CD4-positive, alpha-beta T cell (primary cell): ENCODE data around the gene AGBL1. TPM values are rescaled to one million over a fixed set of nuclear protein-coding genes. Genes with fewer than 3 reads are reported as not detected.

Experiments used
- ATAC-seq: fragments of 200-7000 bp; cut with Tn5 transposase; one replicate; pipeline ENCODE4 v1.10.0; 2022; ENCODE audit warnings: mild to moderate bottlenecking; ENCODE audit not compliant: poor library complexity
- CTCF ChIA-PET: fragments of 350-600 bp; sonication (Branson Sonifier 250); formaldehyde crosslinking; loops from one replicate; lab custom pipeline; 2021; ENCODE audit warnings: antibody characterized with exemption, inconsistent platforms; lab: Charles Lee
- POLR2A ChIA-PET: fragments of 350-600 bp; sonication (Branson Sonifier 250); formaldehyde crosslinking; loops from one replicate; lab custom pipeline; 2021; ENCODE audit warnings: antibody characterized with exemption, inconsistent platforms; lab: Charles Lee
- DNase-seq, 14 experiments: peaks; one replicate each; pipeline ENCODE4 v3.0.0-alpha.2; 2013 to 2020; ENCODE audit warnings: mixed read lengths in 2 of 14
- H3K27ac ChIP-seq, 2 donors: one replicate each; pipeline versions ENCODE4 v1.5.1 to v1.7.0; 2013; ENCODE audit warnings: low read length in 2 of 2, low read depth in 1 of 2, mild to moderate bottlenecking in 1 of 2
- H3K27me3 ChIP-seq, 2 experiments: 1 replicate in 1 of 2; 2 replicates in 1 of 2; pipeline versions ENCODE4 v1.6.1 to v1.7.0; 2013; ENCODE audit warnings: low read length in 2 of 2, control low read depth in 1 of 2, mild to moderate bottlenecking in 1 of 2, moderate library complexity in 1 of 2; ENCODE audit not compliant: insufficient read depth in 2 of 2, control insufficient read depth in 1 of 2
- H3K36me3 ChIP-seq: one replicate; pipeline ENCODE4 v1.6.1; 2013; ENCODE audit warnings: low read length, control low read depth; ENCODE audit not compliant: insufficient read depth
- H3K4me1 ChIP-seq: one replicate; pipeline ENCODE4 v1.6.1; 2013; ENCODE audit warnings: low read length, control low read depth; ENCODE audit not compliant: insufficient read depth
- H3K4me3 ChIP-seq: one replicate; pipeline ENCODE4 v1.5.1; 2013; ENCODE audit warnings: mild to moderate bottlenecking, low read length, moderate library complexity
- H3K9me3 ChIP-seq, 2 experiments: 1 replicate in 1 of 2; 2 replicates in 1 of 2; pipeline versions ENCODE4 v1.6.1 to v1.7.0; 2013; ENCODE audit warnings: low read length in 2 of 2, mild to moderate bottlenecking in 2 of 2, control low read depth in 1 of 2, moderate library complexity in 1 of 2; ENCODE audit not compliant: control insufficient read depth in 1 of 2, insufficient read depth in 1 of 2
- H3K27ac Mint-ChIP-seq: one replicate; pipeline ENCODE4 v1.8.0; 2020; ENCODE audit warnings: mixed read lengths
- H3K27me3 Mint-ChIP-seq: one replicate; pipeline ENCODE4 v1.8.0; 2021; ENCODE audit warnings: mixed read lengths
- H3K36me3 Mint-ChIP-seq: one replicate; pipeline ENCODE4 v1.8.0; 2021; ENCODE audit warnings: low read depth, mixed read lengths
- H3K4me1 Mint-ChIP-seq: one replicate; pipeline ENCODE4 v1.8.0; 2021; ENCODE audit warnings: low read depth, mixed read lengths
- H3K4me3 Mint-ChIP-seq: one replicate; pipeline ENCODE4 v1.8.0; 2020; ENCODE audit warnings: mild to moderate bottlenecking, mixed read lengths
- H3K9me3 Mint-ChIP-seq: one replicate; pipeline ENCODE4 v1.8.0; 2020; ENCODE audit warnings: mixed read lengths
- intact Hi-C, 2 experiments: fragments of 100-400 bp; cut with DNase I in 1 of 2; cut with micrococcal nuclease in 1 of 2; formaldehyde crosslinking; loops; one replicate each; pipeline versions ENCODE4 v1.15.1 to v1.9.0; 2023 to 2025; cut with DNase I, micrococcal nuclease
- total RNA-seq, 174 experiments: library from RNA in 2 of 174; stranded (reverse) in 2 of 174; gene quantifications; one replicate each; pipeline ENCODE4 v1.2.3 and lab custom pipeline; 2021 to 2026
- TF ChIP-seq, protein P1 (sequence below): fragments of 200-600 bp; IDR thresholded peaks from one replicate; pipeline ENCODE4 v1.8.0; 2022; ENCODE audit warnings: antibody characterized with exemption, mild to moderate bottlenecking

Gene AGBL1
- total RNA-seq, 2 experiments from 2014 or later: not detected

DNA sequence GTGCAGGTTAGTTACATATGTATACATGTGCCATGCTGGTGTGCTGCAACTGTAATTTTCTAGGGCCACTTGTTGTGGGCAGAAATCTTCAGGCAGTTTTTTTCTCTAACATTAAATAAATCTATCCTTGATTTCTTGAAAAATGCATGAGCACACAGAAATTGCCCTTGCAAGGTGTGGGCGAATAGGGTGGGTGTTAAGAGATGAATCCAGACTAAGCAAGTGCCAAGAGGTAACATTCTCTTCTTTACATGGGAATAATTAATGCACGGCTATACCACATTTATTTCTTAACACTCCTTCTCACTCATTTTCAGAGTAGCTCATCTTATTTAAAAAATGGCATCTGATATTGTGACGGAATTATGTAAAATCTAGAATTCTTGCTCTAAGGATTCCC lies 719.6 kb downstream of the AGBL1 start:
- ATAC-seq: no peak
- Mint-ChIP-seq H3K9me3 (no peaks in the 10 kb centered on the region), H3K27ac (no peak overlapping the region), H3K27me3 (no peaks in the 10 kb centered on the region), H3K4me3 (no peak overlapping the region), H3K36me3 (no peaks in the 10 kb centered on the region), H3K4me1 (no peaks in the 10 kb centered on the region)
- no peaks in the 10 kb centered on the region for H3K27me3 ChIP-seq
- CTCF ChIA-PET: no interaction called here
- DNase-seq: no peak
- H3K9me3 ChIP-seq: no peaks in the 10 kb centered on the region
- intact Hi-C loops: no loop called here
- POLR2A ChIA-PET: no interaction called here
- H3K4me1 ChIP-seq: no peaks in the 10 kb centered on the region
- no peak overlapping the region for H3K4me3 ChIP-seq
- no peaks in the 10 kb centered on the region for H3K36me3 ChIP-seq
- no peak overlapping the region for H3K27ac ChIP-seq
- TF ChIP-seq, protein P1, sequence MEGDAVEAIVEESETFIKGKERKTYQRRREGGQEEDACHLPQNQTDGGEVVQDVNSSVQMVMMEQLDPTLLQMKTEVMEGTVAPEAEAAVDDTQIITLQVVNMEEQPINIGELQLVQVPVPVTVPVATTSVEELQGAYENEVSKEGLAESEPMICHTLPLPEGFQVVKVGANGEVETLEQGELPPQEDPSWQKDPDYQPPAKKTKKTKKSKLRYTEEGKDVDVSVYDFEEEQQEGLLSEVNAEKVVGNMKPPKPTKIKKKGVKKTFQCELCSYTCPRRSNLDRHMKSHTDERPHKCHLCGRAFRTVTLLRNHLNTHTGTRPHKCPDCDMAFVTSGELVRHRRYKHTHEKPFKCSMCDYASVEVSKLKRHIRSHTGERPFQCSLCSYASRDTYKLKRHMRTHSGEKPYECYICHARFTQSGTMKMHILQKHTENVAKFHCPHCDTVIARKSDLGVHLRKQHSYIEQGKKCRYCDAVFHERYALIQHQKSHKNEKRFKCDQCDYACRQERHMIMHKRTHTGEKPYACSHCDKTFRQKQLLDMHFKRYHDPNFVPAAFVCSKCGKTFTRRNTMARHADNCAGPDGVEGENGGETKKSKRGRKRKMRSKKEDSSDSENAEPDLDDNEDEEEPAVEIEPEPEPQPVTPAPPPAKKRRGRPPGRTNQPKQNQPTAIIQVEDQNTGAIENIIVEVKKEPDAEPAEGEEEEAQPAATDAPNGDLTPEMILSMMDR: no peak

DNA sequence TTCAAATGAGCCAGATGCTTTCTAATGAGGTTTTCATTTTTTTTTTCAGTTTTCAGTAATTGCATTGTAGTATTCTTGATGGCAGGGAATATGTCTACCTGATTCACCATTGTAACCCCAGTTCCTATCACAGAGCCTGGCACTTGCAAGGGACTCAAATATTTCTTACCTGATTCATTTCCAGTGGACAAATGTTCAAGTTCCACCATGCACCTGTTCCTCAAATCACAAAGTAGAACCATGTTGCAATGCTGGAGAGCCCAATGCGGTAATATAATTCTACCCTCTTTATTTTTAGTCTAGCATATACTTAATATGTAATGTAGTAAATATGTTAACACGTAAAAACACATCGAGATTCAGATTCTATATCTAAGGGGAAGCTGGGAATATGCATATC lies 722.6 kb downstream of the AGBL1 start:
- H3K36me3 ChIP-seq: no peaks in the 10 kb centered on the region
- DNase-seq: no peak
- no peak for ATAC-seq
- Mint-ChIP-seq H3K36me3 (no peaks in the 10 kb centered on the region), H3K27ac (no peak overlapping the region), H3K27me3 (no peaks in the 10 kb centered on the region), H3K9me3 (no peaks in the 10 kb centered on the region), H3K4me3 (no peak overlapping the region), H3K4me1 (no peaks in the 10 kb centered on the region)
- no peaks in the 10 kb centered on the region for H3K27me3 ChIP-seq
- no peaks in the 10 kb centered on the region for H3K4me1 ChIP-seq
- no peak overlapping the region for H3K27ac ChIP-seq
- ChIA-PET POLR2A (no interaction called here), CTCF (no interaction called here)
- TF ChIP-seq, protein P1: no peak
- intact Hi-C loops: no loop called here
- no peak overlapping the region for H3K4me3 ChIP-seq
- H3K9me3 ChIP-seq: no peaks in the 10 kb centered on the region

DNA sequence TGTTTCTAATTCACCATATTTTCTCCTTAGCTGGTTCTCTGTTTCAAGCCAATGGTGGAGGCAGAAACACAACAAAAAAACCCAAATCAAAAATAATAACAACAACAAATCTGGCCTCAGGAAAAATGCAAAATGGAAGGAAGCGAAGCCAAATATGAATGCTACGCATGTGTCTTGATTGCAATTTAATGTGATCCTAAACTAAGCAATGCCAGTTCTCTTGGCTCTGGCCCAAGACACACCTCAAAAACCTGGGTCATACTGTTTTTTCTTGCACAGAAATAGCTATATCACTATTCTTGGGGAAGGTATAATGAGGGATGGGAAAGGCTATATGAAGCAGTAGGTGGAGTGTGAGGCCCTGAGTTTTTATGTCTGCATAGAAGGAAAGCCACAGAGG lies 724.7 kb downstream of the AGBL1 start:
- H3K9me3 ChIP-seq: no peaks in the 10 kb centered on the region
- no peak overlapping the region for H3K4me3 ChIP-seq
- DNase-seq (no peak), ATAC-seq (no peak)
- TF ChIP-seq, protein P1: no peak
- intact Hi-C loops: no loop called here
- H3K36me3 ChIP-seq: no peaks in the 10 kb centered on the region
- Mint-ChIP-seq H3K36me3 (no peaks in the 10 kb centered on the region), H3K4me3 (no peak overlapping the region), H3K27me3 (no peaks in the 10 kb centered on the region), H3K9me3 (no peaks in the 10 kb centered on the region), H3K4me1 (no peaks in the 10 kb centered on the region), H3K27ac (no peak overlapping the region)
- no peaks in the 10 kb centered on the region for H3K27me3 ChIP-seq
- ChIA-PET CTCF (no interaction called here), POLR2A (no interaction called here)
- H3K4me1 ChIP-seq: no peaks in the 10 kb centered on the region
- no peak overlapping the region for H3K27ac ChIP-seq
